OCI-LY7 (cell line): Measurements from ENCODE around the gene RIMBP2. TPM values are rescaled to one million over a fixed set of nuclear protein-coding genes. Genes with fewer than 3 reads are reported as not detected.

ENCODE experiments used
- BruUV-seq: library from RNA; stranded (reverse); fragments of 400-500 nt; replicated peaks from 2 replicates; lab custom pipeline; 2021; lab: Mats Ljungman, UMichigan
- CTCF ChIA-PET: fragments of 300-600 bp; sonication (Branson Sonifier 250); formaldehyde crosslinking; loops from one replicate; lab custom pipeline; 2022; ENCODE audit warnings: antibody characterized with exemption; ENCODE audit not compliant: unreplicated experiment; lab: Charles Lee
- POLR2A ChIA-PET: fragments of 300-600 bp; sonication (Branson Sonifier 250); formaldehyde crosslinking; loops from one replicate; lab custom pipeline; 2022; ENCODE audit warnings: antibody characterized with exemption; lab: Charles Lee
- DNase-seq: peaks from one replicate; pipeline ENCODE4 v3.0.0-alpha.2; 2015; ENCODE audit warnings: low spot score
- H2AFZ ChIP-seq: fragments of 200-600 bp; sonication (generic), shearing (Covaris generic); 2 replicates; pipeline ENCODE4 v1.6.1; 2014; ENCODE audit warnings: mild to moderate bottlenecking, antibody characterized with exemption, low read length, moderate library complexity
- H3K27ac ChIP-seq: fragments of 200-600 bp; sonication (generic); 2 replicates; pipeline ENCODE4 v1.5.1; 2014; ENCODE audit warnings: mixed run types, low read depth, mild to moderate bottlenecking, moderate library complexity, low read length, inconsistent platforms; ENCODE audit not compliant: poor library complexity, severe bottlenecking
- H3K36me3 ChIP-seq: fragments of 200-600 bp; sonication (generic); 2 replicates; pipeline ENCODE4 v1.6.1; 2014; ENCODE audit warnings: mild to moderate bottlenecking, antibody characterized with exemption, low read length, moderate library complexity, mixed read lengths; ENCODE audit not compliant: insufficient read depth
- H3K4me1 ChIP-seq: fragments of 200-600 bp; sonication (generic); 2 replicates; pipeline ENCODE4 v1.5.1; 2014; ENCODE audit warnings: mild to moderate bottlenecking, low read length; ENCODE audit not compliant: insufficient read depth, poor library complexity, severe bottlenecking
- H3K4me2 ChIP-seq: fragments of 200-600 bp; sonication (generic); 2 replicates; pipeline ENCODE4 v1.6.1; 2014; ENCODE audit warnings: mild to moderate bottlenecking, low read length
- H3K4me3 ChIP-seq: fragments of 200-600 bp; sonication (generic); 2 replicates; pipeline ENCODE4 v1.5.1; 2014; ENCODE audit warnings: mild to moderate bottlenecking, low read depth, low read length; ENCODE audit not compliant: poor library complexity, severe bottlenecking
- H3K79me2 ChIP-seq: fragments of 200-600 bp; sonication (generic); 2 replicates; pipeline ENCODE4 v1.6.1; 2016; ENCODE audit warnings: low read depth, mild to moderate bottlenecking, low read length, moderate library complexity, mixed read lengths; ENCODE audit not compliant: insufficient read depth
- H3K9me2 ChIP-seq: fragments of 200-600 bp; sonication (generic); 2 replicates; pipeline ENCODE4 v1.6.1; 2016; ENCODE audit warnings: mild to moderate bottlenecking, low read length, mixed read lengths; ENCODE audit not compliant: insufficient read depth
- H3K9me3 ChIP-seq: fragments of 200-600 bp; sonication (generic); 2 replicates; pipeline ENCODE4 v1.6.1; 2014; ENCODE audit warnings: mild to moderate bottlenecking, mixed run types, low read length, mixed read lengths
- H4K20me1 ChIP-seq: fragments of 200-600 bp; sonication (generic); 2 replicates; pipeline ENCODE4 v1.6.1; 2014; ENCODE audit warnings: mild to moderate bottlenecking, antibody characterized with exemption, low read length, moderate library complexity, mixed read lengths; ENCODE audit not compliant: insufficient read depth
- EZH2phosphoT487 ChIP-seq: fragments of 200-600 bp; sonication (generic); IDR thresholded peaks from 2 replicates; pipeline ENCODE4 v1.6.1; 2018; ENCODE audit warnings: low read depth, borderline replicate concordance, mild to moderate bottlenecking, mixed run types, antibody characterized with exemption, low read length, moderate library complexity, mixed read lengths
- intact Hi-C: fragments of 100-400 bp; cut with micrococcal nuclease; formaldehyde crosslinking; loops from one replicate; pipeline ENCODE4 v1.10.0; 2022; ENCODE audit not compliant: unreplicated experiment
- total RNA-seq, 2 experiments: library from RNA; depleted of rRNA in 1 of 2; stranded (reverse); fragments of >200 nt in 1 of 2; shearing (Covaris generic) in 1 of 2; gene quantifications; 2 replicates each; pipeline ENCODE4 v1.2.3, GENCODE V29; 2014 to 2022
- TF ChIP-seq, protein P1 (sequence below): fragments of 200-600 bp; sonication (generic); conservative IDR thresholded peaks from 2 replicates; pipeline ENCODE4 v1.5.1; 2014; ENCODE audit warnings: mild to moderate bottlenecking, antibody characterized with exemption, low read length, moderate library complexity, mixed read lengths

RIMBP2 gene
- total RNA-seq, 2 experiments from 2014 or later, result not detected

DNA sequence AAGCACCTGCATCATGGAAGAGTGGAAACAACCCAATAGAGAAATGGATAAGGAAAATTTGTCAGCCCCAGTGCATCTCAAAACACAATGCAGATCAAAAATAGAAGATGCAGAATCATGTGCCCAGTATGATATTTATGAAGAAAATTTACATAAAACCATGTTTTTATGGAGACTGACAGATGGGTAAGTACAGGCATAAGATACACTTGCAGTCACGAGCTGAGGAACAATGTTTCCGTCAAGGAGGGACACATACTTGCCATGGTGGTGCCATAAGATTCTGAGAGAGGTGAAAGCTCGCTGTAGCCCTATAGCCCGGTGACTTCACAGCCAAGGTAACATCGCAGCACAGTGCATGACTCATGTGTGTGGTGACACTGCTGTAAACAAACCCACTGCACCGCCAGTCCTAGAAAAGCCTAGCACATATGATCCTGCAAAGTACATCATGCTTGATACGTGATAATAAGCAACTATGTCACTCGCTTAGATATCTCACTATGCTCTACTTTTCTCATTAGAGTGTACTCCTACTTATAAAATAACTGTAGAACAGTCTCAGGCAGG, 112.6 kb downstream of the RIMBP2 start:
- H2AFZ ChIP-seq, result no peak overlapping the region
- H3K36me3 ChIP-seq, result no peaks in the 10 kb centered on the region
- ChIA-PET POLR2A (no interaction called here), CTCF (no interaction called here)
- H3K4me3 ChIP-seq, result no peak overlapping the region
- no peak overlapping the region for H3K27ac ChIP-seq
- H3K9me3 ChIP-seq, result no peaks in the 10 kb centered on the region
- no peak overlapping the region for H3K4me2 ChIP-seq
- DNase-seq, result no peak
- TF ChIP-seq EZH2phosphoT487, result no peak
- TF ChIP-seq, protein P1, sequence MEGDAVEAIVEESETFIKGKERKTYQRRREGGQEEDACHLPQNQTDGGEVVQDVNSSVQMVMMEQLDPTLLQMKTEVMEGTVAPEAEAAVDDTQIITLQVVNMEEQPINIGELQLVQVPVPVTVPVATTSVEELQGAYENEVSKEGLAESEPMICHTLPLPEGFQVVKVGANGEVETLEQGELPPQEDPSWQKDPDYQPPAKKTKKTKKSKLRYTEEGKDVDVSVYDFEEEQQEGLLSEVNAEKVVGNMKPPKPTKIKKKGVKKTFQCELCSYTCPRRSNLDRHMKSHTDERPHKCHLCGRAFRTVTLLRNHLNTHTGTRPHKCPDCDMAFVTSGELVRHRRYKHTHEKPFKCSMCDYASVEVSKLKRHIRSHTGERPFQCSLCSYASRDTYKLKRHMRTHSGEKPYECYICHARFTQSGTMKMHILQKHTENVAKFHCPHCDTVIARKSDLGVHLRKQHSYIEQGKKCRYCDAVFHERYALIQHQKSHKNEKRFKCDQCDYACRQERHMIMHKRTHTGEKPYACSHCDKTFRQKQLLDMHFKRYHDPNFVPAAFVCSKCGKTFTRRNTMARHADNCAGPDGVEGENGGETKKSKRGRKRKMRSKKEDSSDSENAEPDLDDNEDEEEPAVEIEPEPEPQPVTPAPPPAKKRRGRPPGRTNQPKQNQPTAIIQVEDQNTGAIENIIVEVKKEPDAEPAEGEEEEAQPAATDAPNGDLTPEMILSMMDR, result no peak
- no peaks in the 10 kb centered on the region for H3K4me1 ChIP-seq
- H3K79me2 ChIP-seq, result no peaks in the 10 kb centered on the region
- no peaks in the 10 kb centered on the region for H4K20me1 ChIP-seq
- no TSS peak for BruUV-seq
- no peaks in the 10 kb centered on the region for H3K9me2 ChIP-seq
- intact Hi-C loops, result no loop called here

DNA sequence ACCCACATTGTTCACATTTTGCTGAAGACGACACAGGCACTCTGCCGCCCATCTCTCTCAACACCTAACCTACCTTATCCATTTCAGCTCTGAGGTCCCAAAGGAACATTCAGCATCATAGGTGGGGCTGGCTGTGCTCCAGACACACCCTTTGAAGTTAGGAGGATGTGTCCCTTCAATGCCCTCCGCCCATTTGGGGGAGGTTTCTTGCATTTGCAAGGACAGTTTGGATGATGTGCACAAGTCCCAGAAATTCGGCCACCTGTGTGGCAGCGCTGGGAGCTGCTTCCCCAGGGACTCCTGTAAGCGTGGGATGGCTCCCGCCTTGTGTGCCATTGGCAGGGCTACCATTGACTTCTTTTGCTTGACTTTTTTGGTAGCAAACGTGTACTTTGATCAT, 113.8 kb downstream of the RIMBP2 start:
- POLR2A ChIA-PET, result no interaction called here
- H3K9me3 ChIP-seq, result no peaks in the 10 kb centered on the region
- H4K20me1 ChIP-seq, result no peaks in the 10 kb centered on the region
- no peak for TF ChIP-seq EZH2phosphoT487
- TF ChIP-seq, protein P1, result no peak
- DNase-seq, result no peak
- no peaks in the 10 kb centered on the region for H3K79me2 ChIP-seq
- no peak overlapping the region for H3K4me3 ChIP-seq
- H3K27ac ChIP-seq, result no peak overlapping the region
- CTCF ChIA-PET, result interaction anchor here (0.6 kb wide), 1 partner anchor 230 kb away, joined by 3 read pairs; no protein-coding TSS in a partner anchor
- H3K4me1 ChIP-seq, result no peaks in the 10 kb centered on the region
- H3K9me2 ChIP-seq, result no peaks in the 10 kb centered on the region
- no TSS peak for BruUV-seq
- no peak overlapping the region for H2AFZ ChIP-seq
- no peaks in the 10 kb centered on the region for H3K36me3 ChIP-seq
- intact Hi-C loops, result no loop called here
- H3K4me2 ChIP-seq, result no peak overlapping the region

DNA sequence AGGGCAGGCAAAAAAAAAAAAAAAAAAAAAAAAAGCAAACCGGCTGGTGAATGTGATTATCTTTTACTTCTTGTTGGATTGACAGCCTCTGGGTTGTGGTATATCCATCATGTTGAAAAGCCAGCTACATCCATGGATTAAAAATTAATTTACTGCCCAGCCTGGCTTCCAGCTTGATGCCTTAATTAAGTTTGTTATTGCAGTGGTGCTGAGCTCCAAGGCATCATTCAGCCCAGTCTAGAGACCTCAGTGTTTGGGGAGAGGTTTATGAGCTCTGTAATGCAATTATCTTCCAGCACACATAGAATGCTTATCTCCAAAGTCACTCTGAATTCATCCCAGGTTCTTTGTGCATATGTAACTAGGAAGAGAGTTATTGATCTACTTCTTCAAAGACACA, 114.8 kb downstream of the RIMBP2 start:
- H3K79me2 ChIP-seq, result no peaks in the 10 kb centered on the region
- intact Hi-C loops, result no loop called here
- H3K4me1 ChIP-seq, result no peaks in the 10 kb centered on the region
- H3K9me2 ChIP-seq, result no peaks in the 10 kb centered on the region
- no peak overlapping the region for H2AFZ ChIP-seq
- no peaks in the 10 kb centered on the region for H4K20me1 ChIP-seq
- TF ChIP-seq, protein P1, result no peak
- TF ChIP-seq EZH2phosphoT487, result no peak
- no peak overlapping the region for H3K27ac ChIP-seq
- no peak overlapping the region for H3K4me2 ChIP-seq
- no peak overlapping the region for H3K4me3 ChIP-seq
- POLR2A ChIA-PET, result interaction anchor here (0.7 kb wide), 2 partner anchors 17 to 1390 kb away, joined by 3 read pairs; no protein-coding TSS in a partner anchor
- H3K36me3 ChIP-seq, result no peaks in the 10 kb centered on the region
- H3K9me3 ChIP-seq, result no peaks in the 10 kb centered on the region
- CTCF ChIA-PET, result no interaction called here
- no peak for DNase-seq
- BruUV-seq, result no TSS peak
